Anterior cingulate cortex (tissue), 58 donors: ENCODE data around the gene WDR93.

Experiments
- DNase-seq, 58 donors: peaks; one replicate each; lab custom pipeline; 2025; lab: John Stamatoyannopoulos, UW

The WDR93 gene

DNA sequence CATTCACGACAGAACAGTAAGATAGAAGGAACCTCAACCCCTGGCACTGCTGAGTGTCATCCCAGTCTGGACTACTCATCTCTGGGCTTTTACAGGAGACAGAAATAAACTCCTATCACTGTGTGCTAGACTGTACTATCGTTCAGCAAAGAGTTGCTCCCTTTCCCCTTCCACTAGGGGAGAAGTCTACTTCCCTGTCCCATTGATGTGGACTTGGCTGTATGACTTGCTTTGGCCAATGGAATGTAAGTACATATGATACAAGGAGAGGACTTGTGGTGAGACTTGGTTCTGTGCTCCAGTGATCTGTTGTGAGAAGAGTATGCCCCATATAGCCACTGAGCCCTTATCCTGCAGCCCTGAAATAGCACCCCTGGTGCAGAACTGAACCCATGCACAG lies 30.1 kb upstream of the WDR93 start:
- DNase-seq: no peak

DNA sequence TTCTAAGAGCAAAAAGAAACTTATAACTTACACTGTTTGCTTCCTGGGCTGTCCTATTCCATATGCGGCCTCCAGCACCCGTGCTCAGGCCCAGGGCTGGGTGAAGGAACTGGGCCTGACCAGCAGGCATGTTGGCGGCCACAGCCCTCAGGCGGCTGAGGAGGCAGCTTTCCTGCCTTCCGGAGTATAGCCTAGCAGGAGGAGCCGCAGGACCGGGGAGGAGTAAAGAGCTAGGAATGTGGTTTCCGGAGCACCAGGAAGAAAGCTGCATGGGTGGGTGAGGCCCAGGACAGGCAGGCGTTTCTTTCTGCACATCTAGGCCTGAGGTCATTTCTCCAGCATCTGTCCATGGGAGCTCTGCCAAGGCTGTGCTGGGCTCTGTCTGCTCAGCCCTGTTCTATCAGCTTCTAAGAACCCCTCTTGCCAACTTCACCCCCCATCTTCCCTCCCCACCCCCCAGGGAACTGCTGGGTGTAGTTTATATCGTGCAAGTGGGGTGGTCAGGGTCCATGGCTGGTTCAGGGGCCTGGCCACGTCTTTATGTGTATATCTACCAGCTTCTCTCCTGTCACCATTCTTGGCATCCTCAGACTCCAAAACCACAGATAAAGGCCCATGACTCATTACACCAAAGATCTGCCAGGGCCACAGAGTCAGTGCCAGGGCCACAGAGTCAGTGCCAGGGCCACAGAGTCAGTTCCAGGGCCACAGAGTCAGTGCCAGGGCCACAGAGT lies 27.6 kb upstream of the WDR93 start:
- DNase-seq: no peak

DNA sequence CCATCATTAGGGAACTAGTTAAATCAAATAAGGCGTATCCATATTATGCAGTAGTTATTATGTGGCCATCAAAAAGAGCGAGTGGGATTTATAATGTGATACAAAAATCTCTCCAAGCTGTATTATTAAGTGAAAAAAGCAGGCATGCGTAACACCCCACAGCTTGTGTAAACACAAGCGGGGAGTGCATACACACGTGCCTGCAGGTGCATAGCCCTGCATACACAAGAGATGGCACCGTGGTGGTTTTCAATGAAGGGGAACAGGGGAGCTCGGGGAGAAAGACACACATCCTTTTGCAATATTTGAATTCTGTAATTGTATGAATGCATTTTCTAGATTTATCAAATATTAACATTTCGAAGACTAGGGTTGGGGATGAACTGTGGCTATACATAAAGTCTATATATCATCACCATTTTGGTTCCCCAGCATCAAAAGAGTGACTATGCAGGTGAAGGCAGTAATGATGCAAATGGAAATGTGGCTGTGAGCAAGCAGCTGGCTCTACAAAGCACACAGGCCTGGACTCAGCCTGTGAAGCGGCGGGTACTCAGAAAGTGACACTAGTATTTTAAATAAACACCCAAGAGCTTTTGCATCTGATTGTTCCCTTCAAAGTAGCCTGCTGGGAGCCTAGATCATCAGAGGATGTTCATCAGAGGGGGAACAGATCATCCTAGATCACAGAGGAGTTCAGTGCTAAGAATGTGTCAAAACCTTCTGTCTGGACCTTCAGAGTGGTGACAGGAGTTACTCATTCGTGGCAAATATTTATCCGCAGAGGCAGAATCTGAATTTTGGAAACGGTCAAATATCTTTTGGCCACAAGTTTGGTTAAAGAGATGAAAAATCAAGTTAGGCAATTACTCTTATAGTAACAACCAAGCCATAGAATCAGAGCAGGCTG lies 25.9 kb upstream of the WDR93 start:
- no peak for DNase-seq

DNA sequence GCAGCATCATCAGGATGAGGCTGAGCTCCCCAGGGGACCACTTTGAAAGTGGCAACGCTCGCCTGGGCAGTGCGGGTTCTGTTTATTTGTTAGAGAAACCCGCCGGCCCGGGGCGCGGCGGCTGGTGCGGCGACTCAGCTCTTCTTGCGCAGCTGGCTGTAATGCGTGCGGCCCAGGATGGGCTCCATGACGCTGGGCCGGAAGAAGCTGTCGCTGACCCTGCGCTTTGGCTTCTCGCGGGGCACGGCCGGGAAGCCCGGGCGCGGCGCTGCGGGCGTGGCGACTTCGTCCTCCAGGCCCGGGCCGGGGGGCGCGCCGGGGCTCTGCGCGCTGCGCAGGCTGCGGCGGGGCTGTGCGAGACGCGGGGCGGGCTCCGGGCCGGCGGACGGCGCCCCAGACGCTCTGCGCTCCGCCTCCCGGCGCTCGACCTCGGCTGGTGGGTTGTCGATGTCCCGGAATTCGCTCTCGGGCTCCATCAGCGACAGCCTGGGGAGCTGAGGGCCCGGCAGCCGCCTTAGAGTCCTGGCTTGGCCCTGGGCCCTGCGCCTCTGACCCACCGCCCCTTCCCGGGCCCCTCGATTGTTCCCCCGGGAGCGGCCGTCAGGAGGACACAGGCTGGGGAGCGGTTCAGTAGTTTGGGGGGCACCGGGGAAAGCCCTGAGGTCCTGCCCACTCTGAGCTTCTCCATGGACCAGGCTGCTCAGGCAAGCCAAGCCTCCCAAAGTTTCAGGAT lies 25.0 kb upstream of the WDR93 start:
- peak in 11 of 58 donors; percentile 9 to 57 (median 38) for DNase-seq

DNA sequence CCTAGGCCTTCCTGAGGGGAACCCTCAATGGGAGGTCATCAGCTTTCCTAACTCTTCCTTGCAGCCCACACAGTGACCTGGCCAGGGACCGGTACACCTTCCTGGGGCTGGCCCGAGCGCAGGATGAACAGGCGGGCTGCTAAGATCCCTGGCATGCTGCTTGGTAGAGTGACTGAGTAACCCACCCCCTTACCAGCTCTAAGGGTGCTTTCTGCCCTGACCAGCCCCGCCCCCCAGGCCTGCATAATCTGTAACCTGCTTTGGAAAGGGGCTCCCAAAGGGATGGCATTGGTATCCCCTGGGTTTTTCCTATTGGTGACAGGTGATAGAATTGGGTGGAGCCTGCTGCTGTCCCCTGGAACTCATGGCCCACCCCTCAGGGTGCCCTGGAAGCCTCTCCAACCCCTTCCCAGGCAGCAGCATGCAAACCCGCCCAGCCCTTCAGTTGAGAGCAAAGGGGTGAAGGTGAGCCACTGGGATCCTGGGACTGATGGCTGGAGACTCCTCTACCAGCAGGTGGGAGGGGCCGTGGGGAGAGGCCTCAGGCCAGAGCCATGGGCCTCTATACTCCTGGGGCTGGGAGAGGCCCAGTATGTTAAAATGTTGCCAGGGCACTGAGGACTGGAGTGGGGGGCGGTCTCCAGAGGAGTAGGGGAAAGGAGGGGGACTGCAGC lies 24.3 kb upstream of the WDR93 start:
- peak in 1 of 58 donors; percentile 44 for DNase-seq

DNA sequence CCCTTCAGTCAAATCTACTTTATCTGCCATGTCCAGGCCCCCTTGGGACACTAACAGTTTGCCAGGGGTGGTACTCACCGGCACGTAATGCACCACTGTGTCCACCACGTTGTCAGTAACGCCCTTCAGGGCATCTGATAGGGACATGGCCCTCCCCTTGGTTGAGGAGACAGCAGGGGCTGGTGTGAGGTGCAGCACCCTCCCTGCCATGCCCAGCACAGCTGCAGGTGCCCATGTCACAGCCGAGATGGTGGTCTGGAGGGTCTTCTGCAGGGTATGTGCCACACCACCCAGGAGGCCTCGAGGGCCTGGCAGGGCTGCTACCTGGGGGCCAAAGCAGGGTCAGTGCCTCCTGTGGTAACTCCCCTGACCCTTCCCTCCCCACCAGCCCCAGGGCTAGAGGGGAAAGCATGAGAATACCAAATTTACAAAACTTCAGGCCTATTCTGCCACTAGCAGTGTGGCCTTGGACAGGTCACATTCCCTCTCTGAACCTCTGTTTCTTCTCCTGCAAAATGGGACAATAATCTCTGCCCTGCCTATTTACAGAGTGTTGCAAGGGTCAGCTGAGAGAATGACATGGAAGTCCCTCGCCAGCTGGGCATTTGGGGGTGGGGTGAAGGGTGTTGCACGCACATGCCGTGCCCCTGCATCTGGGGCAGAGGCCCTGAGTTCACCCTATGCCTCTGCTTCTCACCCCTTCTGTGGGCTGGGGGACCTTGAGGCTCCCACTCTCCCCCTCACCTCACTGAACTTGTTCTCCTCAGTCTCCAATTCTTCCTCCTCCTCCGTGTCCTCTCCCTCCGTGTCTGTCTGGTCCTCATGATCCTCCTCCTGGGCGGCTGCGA lies 23.5 kb upstream of the WDR93 start:
- DNase-seq: no peak

DNA sequence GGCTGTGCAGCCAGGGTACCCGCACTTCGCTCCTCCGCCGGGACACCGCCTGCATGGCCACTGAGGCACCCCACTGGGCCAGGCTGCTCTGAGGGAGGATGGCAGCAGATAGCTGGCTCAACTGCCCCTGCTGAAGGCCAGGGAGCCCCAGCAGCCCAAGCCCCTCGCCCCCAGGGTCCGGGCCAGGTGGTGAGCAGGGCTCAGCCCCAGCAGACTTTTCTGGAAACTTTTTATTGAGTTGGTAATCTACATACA lies 23.0 kb upstream of the WDR93 start:
- DNase-seq: no peak

DNA sequence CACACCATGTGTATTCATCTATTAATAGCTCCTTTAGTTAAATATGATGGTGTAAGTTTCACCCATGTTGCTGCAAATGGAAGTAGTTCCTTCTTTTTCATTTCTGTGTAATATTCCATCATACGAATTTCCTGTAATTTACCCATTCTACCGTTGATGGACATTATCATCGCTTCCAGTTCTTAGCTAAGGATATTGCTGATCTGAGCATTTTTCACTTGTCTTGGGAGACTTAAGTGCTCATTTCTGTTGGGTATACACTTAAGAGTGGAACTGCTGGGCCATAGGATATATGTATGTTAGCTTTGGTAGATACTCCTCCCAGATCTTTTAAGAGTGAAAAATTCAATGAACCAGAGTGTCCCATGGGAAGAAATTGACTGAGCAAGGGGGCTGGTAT lies 22.4 kb upstream of the WDR93 start:
- DNase-seq: no peak

DNA sequence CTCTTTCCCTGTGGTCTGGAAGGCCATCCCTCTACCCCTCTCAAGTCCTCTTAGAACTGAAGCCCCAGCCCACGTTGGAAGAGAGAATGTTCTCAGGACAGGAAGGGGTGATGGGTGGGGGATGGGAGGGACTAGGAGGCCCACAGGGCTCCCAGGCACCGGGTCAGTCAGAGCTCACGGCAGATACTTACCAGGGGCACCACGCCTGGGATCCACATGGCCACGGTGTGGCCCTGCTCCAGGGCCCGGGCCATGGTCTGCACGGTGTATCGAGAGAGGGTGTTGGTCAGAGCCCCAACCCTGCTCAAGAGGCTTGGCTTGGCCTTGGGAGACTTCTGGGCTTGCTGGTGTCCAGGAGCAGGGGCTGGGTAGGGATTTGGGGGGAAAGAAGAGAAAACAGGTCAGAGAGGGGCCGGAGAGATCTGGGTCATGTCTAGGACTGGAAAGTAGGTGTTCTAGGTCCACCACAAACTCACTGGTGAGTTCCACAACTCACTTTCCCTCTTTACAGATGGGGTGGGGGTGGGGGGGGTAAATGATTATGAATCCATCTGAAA lies 21.2 kb upstream of the WDR93 start:
- DNase-seq: no peak

DNA sequence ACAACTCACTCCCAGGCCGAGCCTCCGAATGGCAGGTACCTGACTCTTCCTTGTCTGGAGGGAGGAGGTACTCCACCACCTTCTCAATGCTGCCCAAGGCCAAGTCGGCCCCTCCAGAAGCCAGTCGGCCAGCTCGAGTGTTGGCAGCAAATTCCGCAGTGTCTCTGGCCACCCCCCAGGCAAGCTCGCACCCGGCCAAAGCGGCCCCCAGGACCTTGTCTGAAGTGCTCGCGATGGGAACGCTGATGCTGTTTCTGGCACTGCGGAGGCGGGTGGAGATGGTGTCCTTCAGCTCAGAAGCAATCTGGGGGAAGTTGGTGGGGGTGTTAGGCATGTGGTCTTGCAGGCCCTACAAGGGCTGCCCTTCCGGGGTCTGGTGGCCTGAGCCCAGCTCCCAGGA lies 20.7 kb upstream of the WDR93 start:
- DNase-seq: peak in 1 of 58 donors; percentile 15

DNA sequence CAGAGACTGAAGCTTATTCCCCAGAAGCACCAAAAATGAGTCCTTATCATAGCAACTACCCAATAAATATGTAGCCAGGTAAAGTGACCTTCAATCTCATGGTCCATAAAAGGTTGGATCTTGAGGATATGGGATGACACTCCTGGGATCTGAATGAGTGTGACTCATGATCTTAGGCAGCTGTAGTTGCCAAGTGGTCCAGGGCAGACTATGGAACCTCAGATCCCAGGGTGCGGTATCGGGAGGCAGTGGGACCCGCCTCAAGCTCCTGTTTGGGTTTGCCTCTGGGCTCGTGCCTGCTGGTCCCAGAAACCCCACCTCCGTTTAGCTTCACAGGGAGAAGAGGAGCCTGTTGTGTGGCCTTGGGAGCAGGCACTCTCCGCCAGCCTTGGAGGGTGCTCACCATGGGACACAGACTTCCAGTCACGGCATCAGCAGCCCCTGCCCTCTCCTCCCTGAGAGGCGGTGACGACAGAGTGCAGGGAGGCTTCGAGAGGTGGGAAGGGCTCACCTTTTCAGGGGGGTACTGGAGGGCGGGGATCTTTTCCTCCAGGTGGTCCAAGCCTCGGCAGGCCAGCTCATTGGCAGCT lies 19.5 kb upstream of the WDR93 start:
- no peak for DNase-seq

DNA sequence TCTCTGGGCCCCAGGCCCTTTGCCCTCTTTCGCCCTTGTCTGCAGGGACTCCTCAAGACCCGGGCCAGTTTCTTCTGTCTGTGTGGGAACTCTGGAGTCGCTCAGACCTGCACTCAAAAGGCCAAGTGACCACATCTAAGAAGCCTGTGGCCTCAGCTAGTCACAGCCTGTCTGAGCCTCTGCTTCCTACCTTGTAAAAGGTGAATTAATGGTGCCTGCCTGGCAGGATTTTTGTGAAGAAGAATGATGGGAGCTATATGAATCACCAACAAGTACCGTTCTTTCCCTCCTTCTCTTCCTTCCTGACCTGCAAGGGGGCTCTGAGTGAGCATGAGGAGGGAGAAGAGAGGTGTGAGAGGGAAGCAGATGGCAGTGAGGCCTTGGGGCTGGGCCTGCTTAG lies 18.9 kb upstream of the WDR93 start:
- DNase-seq: no peak

DNA sequence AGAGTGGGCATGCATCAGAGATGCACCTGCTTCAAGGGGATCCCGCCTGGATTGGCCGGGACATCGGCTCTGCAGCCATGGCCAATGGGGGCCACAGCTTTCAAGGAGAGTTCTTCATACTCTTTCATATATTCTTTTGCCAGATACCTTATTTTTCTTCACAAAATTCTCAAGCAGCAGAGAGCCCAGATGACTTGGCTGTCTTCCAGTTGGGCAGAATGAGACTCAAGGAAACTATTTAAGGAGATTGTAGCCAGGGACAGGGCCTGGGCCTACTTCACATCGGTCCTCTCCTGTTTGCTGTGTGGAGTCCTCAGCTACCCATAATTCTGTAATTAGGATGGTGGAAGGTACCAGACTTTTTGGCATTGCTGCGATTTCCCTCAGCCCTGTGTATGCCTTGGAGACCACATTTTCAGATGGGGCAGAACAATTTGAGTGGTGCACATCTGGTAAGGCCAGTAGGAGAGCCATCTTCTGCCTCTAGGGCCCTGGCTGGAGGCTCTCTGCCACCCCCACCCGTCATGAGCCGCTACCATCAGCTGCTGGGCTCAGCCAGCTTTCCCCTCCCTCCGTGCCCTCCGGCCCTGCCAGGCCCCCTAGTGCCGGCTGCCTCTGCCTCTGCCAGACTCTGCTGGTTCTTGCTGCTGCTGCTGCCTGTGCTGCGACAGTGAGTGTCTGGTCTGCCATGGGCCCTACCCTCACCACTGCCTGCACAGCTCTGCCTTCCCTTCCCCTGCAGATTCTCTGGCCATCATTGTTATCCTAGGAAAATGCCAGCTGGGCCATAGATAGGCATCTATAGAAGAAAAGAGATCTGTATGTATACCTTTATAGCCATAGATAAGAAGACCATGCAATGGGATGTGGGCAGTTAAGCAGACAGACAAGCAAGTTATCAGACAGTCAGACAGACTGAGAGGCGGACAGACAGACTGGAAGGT lies 18.1 kb upstream of the WDR93 start:
- DNase-seq: peak in 17 of 58 donors; percentile 5 to 43 (median 25)

DNA sequence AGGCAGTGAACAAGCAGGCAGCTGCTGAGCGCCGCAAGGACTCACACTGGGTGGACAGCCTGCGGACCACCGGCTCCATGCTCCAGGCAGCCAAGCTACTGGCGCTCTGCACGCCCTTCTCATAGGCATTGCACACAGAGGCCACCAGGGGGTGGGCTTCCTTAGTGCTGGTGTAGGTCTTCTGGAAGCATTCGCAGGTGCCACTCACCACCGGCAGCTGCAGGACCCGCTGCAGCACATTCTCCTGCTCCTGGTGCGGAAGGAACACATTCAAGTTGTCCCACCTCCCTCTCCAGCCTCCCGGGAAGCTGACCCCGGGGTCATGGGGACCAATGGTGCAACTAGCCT lies 17.5 kb upstream of the WDR93 start:
- no peak for DNase-seq

DNA sequence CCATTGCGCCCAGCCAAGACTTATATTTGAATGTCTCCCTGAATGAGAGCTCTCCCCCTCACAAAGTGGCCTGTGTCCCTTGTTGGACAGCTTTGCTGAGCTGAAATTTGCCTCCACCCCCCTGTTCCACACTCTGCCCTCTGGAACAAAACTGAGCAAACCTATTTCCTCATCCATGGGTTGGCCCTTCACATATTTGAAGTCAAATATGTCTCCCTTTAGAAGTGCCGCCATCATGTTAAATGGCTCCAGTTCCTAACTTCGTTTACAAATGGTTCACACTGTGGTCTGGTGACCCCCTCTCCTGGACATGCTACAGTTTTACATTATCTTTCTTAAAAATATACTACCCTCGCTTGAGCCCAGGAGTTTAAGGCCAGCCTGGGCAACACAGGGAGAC lies 16.1 kb upstream of the WDR93 start:
- no peak for DNase-seq

DNA sequence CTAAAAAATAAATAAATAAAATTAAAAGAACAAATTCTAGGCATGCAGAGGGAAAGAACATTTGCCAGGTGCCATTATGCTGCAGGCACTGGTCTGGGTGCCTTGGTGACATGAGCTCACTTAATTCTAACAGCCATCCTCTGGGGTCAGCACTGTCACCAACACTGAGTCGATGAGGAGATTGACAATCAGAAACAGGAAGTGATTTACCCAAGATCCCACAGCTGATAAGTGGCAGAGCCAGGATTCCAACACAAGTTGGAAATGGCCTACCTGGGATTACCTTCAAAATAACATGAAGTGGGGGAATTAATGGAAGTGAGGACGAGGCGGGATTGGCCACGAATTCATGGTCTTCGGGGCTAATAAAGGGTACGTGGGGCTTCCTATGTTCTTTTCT lies 15.0 kb upstream of the WDR93 start:
- no peak for DNase-seq

DNA sequence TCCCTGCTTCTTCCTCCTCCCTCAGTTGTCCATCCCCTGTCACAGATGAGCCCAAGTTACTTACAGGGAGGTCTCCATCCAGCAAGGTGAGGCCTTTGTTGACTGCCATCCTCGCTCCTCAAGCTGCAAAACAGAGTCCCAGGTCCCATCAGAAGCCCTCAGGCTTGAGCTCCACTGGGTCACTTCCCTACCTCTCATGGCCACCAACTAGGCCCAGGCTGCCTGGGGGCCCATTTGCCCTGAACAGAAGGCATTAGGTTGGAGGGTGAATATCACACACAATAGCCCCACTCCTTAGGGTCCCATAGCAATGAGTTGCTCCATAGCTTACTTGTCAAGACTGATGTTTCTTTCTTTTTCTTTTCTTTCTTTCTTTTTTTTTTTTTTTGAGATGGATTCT lies 13.2 kb upstream of the WDR93 start:
- no peak for DNase-seq

DNA sequence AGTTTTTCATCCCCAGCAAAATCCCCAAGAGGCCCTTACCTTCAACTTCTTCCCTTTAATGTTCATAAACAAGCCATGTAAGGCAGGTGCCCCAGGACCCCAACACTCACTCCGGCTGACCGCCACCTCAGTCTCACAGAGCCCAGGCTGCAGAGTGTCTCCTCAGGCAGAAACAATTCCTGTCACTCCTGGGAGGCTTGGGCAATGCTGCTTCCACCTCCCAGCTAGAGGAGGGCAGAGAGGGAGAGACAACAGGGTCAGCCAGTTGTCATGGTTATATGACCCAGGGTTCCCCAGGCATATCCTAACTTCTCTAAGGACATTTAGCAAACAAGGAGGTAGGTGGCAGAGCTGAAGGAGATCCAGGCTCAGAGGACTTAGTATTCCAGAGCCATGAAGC lies 11.4 kb upstream of the WDR93 start, which contains the start of gene PLIN1:
TSS of gene PLIN1 (minus strand) at position 156 of the 400 bp plus-strand sequence. CDS start 1,878 bp downstream, outside the sequence.
- peak in 1 of 58 donors; percentile 40 for DNase-seq
